Gastroesophageal sphincter (tissue), 2 donors: ENCODE results near the gene MS4A4A.

Experiments used
- POLR2A ChIP-seq, 2 donors: fragments of 450-650 bp; IDR thresholded peaks; one replicate each; pipeline ENCODE4 v1.6.1; 2017; ENCODE audit warnings: antibody characterized with exemption in 2 of 2, mild to moderate bottlenecking in 2 of 2, moderate library complexity in 1 of 2
- POLR2AphosphoS5 ChIP-seq: sonication (generic); formaldehyde crosslinking; IDR thresholded peaks from one replicate; pipeline ENCODE4 v1.6.1; 2017; ENCODE audit warnings: antibody characterized with exemption

DNA sequence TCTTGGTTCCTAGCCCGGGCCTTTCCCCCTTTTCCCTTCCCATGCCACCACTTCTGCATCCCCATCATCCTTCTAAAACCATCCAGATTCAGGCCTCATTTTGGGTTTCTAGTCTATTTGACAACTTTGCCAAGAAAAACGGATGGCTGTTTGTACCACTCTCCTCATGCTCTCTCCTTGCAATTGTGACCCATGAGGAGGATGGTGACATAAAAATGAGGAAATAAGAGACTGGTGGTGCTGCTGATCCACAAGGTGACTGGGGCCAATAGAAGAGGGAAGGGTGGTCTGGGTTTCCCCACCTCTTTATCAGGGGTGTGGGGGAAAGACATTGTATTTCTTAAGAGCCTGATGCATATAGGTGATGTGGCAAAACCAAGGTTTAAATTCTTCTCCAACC lies 1.0 kb downstream of the MS4A4A start:
- TF ChIP-seq POLR2A (IDR thresholded peaks at IDR 0.05) = no peak
- no peak for TF ChIP-seq POLR2AphosphoS5
